GM23338 (cell line): ENCODE data around the gene DPYD. TPM values are rescaled to one million over a fixed set of nuclear protein-coding genes. Genes with fewer than 3 reads are reported as not detected.

Experiments used
- ATAC-seq: fragments of 200-7000 bp; cut with Tn5 transposase; 3 replicates; pipeline ENCODE4 v1.9.1; 2020
- DNase-seq: peaks from one replicate; pipeline ENCODE4 v3.0.0-alpha.2; 2015; ENCODE audit warnings: low spot score
- H2AFZ ChIP-seq: fragments of 200-600 bp; sonication (generic); 2 replicates; pipeline ENCODE4 v1.8.0; 2016; ENCODE audit warnings: antibody characterized with exemption, mild to moderate bottlenecking, moderate library complexity
- H3F3A ChIP-seq: fragments of 200-600 bp; sonication (generic); replicated peaks from 2 replicates; pipeline ENCODE4 v1.8.0; 2017; ENCODE audit warnings: antibody characterized with exemption, mixed run types, low read depth
- H3K27ac ChIP-seq: fragments of 200-600 bp; sonication (generic); 2 replicates; pipeline ENCODE4 v1.6.1; 2016; ENCODE audit warnings: low read depth
- H3K27me3 ChIP-seq: fragments of 200-600 bp; sonication (generic); 2 replicates; pipeline ENCODE4 v1.8.0; 2016; ENCODE audit warnings: mild to moderate bottlenecking, mixed run types, moderate library complexity; ENCODE audit not compliant: insufficient read depth
- H3K36me3 ChIP-seq: fragments of 200-600 bp; sonication (generic); 2 replicates; pipeline ENCODE4 v1.8.0; 2016; ENCODE audit warnings: mild to moderate bottlenecking; ENCODE audit not compliant: insufficient read depth
- H3K4me1 ChIP-seq: fragments of 200-600 bp; sonication (generic); 2 replicates; pipeline ENCODE4 v1.8.0; 2016; ENCODE audit warnings: mild to moderate bottlenecking, moderate library complexity; ENCODE audit not compliant: insufficient read depth
- H3K4me2 ChIP-seq: fragments of 200-600 bp; sonication (generic); 2 replicates; pipeline ENCODE4 v1.7.1; 2017; ENCODE audit warnings: mixed run types
- H3K4me3 ChIP-seq: fragments of 200-600 bp; sonication (generic); 2 replicates; pipeline ENCODE4 v1.6.1; 2016; ENCODE audit warnings: mixed run types
- H3K79me2 ChIP-seq: fragments of 200-600 bp; sonication (generic); replicated peaks from 2 replicates; pipeline ENCODE4 v1.8.0; 2017; ENCODE audit warnings: mild to moderate bottlenecking; ENCODE audit not compliant: insufficient read depth
- H3K9me2 ChIP-seq: fragments of 200-600 bp; sonication (generic); 2 replicates; pipeline ENCODE4 v1.8.0; 2017; ENCODE audit not compliant: insufficient read depth
- H4K20me1 ChIP-seq: fragments of 200-600 bp; sonication (generic); replicated peaks from 2 replicates; pipeline ENCODE4 v1.8.0; 2017; ENCODE audit warnings: mild to moderate bottlenecking; ENCODE audit not compliant: insufficient read depth
- H3K27ac Mint-ChIP-seq: 2 replicates; pipeline ENCODE4 v1.8.0; 2020; ENCODE audit warnings: inconsistent platforms, mild to moderate bottlenecking, moderate library complexity, mixed read lengths
- H3K27me3 Mint-ChIP-seq: 3 replicates; pipeline ENCODE4 v1.8.0; 2022; ENCODE audit warnings: low read depth, mild to moderate bottlenecking, moderate library complexity, mixed read lengths, inconsistent platforms; ENCODE audit not compliant: insufficient read depth, poor library complexity
- H3K36me3 Mint-ChIP-seq: 3 replicates; pipeline ENCODE4 v1.8.0; 2021; ENCODE audit warnings: low read depth, mild to moderate bottlenecking, inconsistent platforms, moderate library complexity, mixed read lengths
- H3K4me1 Mint-ChIP-seq: 3 replicates; pipeline ENCODE4 v1.8.0; 2020; ENCODE audit warnings: mild to moderate bottlenecking, inconsistent platforms, mixed read lengths
- H3K4me3 Mint-ChIP-seq: 3 replicates; pipeline ENCODE4 v1.8.0; 2021; ENCODE audit warnings: moderate library complexity, mild to moderate bottlenecking, inconsistent platforms, mixed read lengths
- H3K9me3 Mint-ChIP-seq: 3 replicates; pipeline ENCODE4 v1.8.0; 2020; ENCODE audit warnings: moderate library complexity, mild to moderate bottlenecking, inconsistent platforms, mixed read lengths
- CREB1 ChIP-seq: fragments of 250-450 bp; sonication (Bioruptor Pico); IDR thresholded peaks from 2 replicates; pipeline ENCODE4 v1.5.0; 2020; ENCODE audit warnings: low read depth, mild to moderate bottlenecking, moderate library complexity
- EZH2 ChIP-seq: fragments of 200-600 bp; sonication (generic); IDR thresholded peaks from one replicate; pipeline ENCODE4 v1.8.0; 2017; ENCODE audit warnings: antibody characterized with exemption, mild to moderate bottlenecking, low read depth; ENCODE audit not compliant: unreplicated experiment
- EZH2phosphoT487 ChIP-seq: fragments of 200-600 bp; sonication (generic); IDR thresholded peaks from one replicate; pipeline ENCODE4 v1.8.1; 2018; ENCODE audit warnings: antibody characterized with exemption; ENCODE audit not compliant: unreplicated experiment
- NANOG ChIP-seq: IDR thresholded peaks from 2 replicates; pipeline ENCODE4 v1.6.1; 2016; ENCODE audit warnings: antibody characterized with exemption, borderline replicate concordance
- POLR2AphosphoS5 ChIP-seq: IDR thresholded peaks from 2 replicates; pipeline ENCODE4 v1.6.1; 2016; ENCODE audit warnings: antibody characterized with exemption, low read depth
- STAT1 ChIP-seq: IDR thresholded peaks from one replicate; pipeline ENCODE4 v1.6.1; 2016; ENCODE audit warnings: antibody characterized with exemption; ENCODE audit not compliant: unreplicated experiment
- ZNF114 ChIP-seq: fragments of 250-450 bp; sonication (Bioruptor Pico); IDR thresholded peaks from 2 replicates; pipeline ENCODE4 v1.5.0; 2020; ENCODE audit warnings: mild to moderate bottlenecking, moderate library complexity
- ZNF331 ChIP-seq: fragments of 250-450 bp; sonication (Bioruptor Pico); IDR thresholded peaks from 2 replicates; pipeline ENCODE4 v1.5.0; 2020; ENCODE audit warnings: low read depth, mild to moderate bottlenecking, moderate library complexity
- polyA plus RNA-seq: library from polyadenylated mRNA; unstranded; fragments of >200 nt; fragmentation: Nextera tagmentation; extraction: Ambion mirVana; gene quantifications from 2 replicates; pipeline ENCODE4 v1.2.1, GENCODE V29; 2016
- total RNA-seq: library from RNA; depleted of rRNA; stranded (reverse); fragments of >200 nt; shearing (Covaris generic); gene quantifications from 2 replicates; pipeline ENCODE4 v1.2.3, GENCODE V29; 2014
- TF ChIP-seq, protein P1 (sequence below): IDR thresholded peaks from 2 replicates; pipeline ENCODE4 v1.6.1; 2016; ENCODE audit warnings: antibody characterized with exemption
- TF ChIP-seq, protein P2 (sequence below): fragments of 250-450 bp; sonication (Bioruptor Pico); IDR thresholded peaks from 2 replicates; pipeline ENCODE4 v1.5.0; 2020; ENCODE audit warnings: mild to moderate bottlenecking, moderate library complexity

Gene DPYD
- total and polyA plus RNA-seq, 2 experiments from 2014 or later = 0.50 to 1.6 TPM

DNA sequence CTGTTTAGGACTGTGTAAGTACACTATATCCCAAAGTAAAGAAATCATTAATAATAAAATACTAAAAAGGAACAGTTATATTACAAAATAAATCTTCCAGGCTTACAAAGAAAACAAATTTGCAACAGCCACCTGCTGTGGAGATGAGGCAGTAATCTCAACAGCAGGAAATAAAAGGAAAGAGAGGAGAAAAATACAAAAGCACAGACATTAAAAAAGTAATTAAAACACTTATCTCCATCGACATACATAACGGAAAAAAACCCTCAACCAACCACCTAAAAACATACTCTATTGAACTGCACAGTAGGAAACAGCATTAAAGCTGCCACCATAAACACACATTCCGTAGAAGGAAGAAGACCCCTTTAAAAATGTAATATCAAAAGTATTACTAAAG is 317.6 kb downstream of the DPYD start:
- Histone ChIP-seq H3F3A (no peaks in the 10 kb centered on the region), H3K27ac (no peak overlapping the region), H3K79me2 (no peaks in the 10 kb centered on the region), H4K20me1 (no peaks in the 10 kb centered on the region), H3K4me1 (no peaks in the 10 kb centered on the region), H2AFZ (no peak overlapping the region), H3K9me2 (no peaks in the 10 kb centered on the region), H3K36me3 (no peaks in the 10 kb centered on the region), H3K4me2 (no peak overlapping the region), H3K4me3 (no peak overlapping the region), H3K27me3 (no peaks in the 10 kb centered on the region)
- no peaks in the 10 kb centered on the region for H3K9me3 Mint-ChIP-seq
- H3K36me3 Mint-ChIP-seq = no peaks in the 10 kb centered on the region
- peaks cover 3% of the 10 kb centered on the region; the same call in 2 of the 3 replicates for H3K4me1 Mint-ChIP-seq
- H3K4me3 Mint-ChIP-seq = no peak overlapping the region
- DNase-seq (no peak), ATAC-seq (no peak)
- H3K27ac Mint-ChIP-seq = no peak overlapping the region; the same call in 1 of the 2 replicates
- TF ChIP-seq EZH2 = no peak
- TF ChIP-seq EZH2phosphoT487 = no peak
- TF ChIP-seq, protein P1, sequence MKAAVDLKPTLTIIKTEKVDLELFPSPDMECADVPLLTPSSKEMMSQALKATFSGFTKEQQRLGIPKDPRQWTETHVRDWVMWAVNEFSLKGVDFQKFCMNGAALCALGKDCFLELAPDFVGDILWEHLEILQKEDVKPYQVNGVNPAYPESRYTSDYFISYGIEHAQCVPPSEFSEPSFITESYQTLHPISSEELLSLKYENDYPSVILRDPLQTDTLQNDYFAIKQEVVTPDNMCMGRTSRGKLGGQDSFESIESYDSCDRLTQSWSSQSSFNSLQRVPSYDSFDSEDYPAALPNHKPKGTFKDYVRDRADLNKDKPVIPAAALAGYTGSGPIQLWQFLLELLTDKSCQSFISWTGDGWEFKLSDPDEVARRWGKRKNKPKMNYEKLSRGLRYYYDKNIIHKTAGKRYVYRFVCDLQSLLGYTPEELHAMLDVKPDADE = no peak
- TF ChIP-seq, protein P2, sequence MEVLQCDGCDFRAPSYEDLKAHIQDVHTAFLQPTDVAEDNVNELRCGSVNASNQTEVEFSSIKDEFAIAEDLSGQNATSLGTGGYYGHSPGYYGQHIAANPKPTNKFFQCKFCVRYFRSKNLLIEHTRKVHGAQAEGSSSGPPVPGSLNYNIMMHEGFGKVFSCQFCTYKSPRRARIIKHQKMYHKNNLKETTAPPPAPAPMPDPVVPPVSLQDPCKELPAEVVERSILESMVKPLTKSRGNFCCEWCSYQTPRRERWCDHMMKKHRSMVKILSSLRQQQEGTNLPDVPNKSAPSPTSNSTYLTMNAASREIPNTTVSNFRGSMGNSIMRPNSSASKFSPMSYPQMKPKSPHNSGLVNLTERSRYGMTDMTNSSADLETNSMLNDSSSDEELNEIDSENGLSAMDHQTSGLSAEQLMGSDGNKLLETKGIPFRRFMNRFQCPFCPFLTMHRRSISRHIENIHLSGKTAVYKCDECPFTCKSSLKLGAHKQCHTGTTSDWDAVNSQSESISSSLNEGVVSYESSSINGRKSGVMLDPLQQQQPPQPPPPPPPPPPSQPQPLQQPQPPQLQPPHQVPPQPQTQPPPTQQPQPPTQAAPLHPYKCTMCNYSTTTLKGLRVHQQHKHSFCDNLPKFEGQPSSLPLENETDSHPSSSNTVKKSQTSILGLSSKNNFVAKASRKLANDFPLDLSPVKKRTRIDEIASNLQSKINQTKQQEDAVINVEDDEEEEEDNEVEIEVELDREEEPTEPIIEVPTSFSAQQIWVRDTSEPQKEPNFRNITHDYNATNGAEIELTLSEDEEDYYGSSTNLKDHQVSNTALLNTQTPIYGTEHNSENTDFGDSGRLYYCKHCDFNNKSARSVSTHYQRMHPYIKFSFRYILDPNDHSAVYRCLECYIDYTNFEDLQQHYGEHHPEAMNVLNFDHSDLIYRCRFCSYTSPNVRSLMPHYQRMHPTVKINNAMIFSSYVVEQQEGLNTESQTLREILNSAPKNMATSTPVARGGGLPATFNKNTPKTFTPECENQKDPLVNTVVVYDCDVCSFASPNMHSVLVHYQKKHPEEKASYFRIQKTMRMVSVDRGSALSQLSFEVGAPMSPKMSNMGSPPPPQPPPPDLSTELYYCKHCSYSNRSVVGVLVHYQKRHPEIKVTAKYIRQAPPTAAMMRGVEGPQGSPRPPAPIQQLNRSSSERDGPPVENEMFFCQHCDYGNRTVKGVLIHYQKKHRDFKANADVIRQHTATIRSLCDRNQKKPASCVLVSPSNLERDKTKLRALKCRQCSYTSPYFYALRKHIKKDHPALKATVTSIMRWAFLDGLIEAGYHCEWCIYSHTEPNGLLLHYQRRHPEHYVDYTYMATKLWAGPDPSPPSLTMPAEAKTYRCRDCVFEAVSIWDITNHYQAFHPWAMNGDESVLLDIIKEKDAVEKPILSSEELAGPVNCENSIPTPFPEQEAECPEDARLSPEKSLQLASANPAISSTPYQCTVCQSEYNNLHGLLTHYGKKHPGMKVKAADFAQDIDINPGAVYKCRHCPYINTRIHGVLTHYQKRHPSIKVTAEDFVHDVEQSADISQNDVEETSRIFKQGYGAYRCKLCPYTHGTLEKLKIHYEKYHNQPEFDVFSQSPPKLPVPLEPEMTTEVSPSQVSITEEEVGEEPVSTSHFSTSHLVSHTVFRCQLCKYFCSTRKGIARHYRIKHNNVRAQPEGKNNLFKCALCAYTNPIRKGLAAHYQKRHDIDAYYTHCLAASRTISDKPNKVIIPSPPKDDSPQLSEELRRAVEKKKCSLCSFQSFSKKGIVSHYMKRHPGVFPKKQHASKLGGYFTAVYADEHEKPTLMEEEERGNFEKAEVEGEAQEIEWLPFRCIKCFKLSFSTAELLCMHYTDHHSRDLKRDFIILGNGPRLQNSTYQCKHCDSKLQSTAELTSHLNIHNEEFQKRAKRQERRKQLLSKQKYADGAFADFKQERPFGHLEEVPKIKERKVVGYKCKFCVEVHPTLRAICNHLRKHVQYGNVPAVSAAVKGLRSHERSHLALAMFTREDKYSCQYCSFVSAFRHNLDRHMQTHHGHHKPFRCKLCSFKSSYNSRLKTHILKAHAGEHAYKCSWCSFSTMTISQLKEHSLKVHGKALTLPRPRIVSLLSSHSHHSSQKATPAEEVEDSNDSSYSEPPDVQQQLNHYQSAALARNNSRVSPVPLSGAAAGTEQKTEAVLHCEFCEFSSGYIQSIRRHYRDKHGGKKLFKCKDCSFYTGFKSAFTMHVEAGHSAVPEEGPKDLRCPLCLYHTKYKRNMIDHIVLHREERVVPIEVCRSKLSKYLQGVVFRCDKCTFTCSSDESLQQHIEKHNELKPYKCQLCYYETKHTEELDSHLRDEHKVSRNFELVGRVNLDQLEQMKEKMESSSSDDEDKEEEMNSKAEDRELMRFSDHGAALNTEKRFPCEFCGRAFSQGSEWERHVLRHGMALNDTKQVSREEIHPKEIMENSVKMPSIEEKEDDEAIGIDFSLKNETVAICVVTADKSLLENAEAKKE (CRISPR knock-in tag) = no peak
- no peak for TF ChIP-seq ZNF114
- no peaks in the 10 kb centered on the region for H3K27me3 Mint-ChIP-seq

DNA sequence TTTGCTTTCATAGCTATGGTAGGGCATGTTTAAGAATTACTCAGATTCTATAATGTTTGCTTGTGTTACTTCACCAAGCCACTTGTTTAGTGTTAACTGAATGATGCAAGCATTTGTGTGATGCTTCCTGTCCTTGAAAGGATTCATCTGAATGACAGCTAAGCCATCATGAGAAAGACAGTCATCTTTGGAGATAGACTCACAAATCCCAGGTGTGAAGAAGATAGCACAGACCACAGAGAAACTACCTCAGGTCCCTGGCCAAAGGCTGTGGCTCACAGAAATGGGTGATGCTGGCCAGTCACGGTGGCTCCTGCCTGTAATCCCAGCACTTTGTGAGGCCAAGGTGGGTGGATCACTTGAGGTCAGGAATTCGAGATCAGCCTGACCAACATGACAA is 321.4 kb downstream of the DPYD start:
- Histone ChIP-seq H3K9me2 (no peaks in the 10 kb centered on the region), H3K27me3 (no peaks in the 10 kb centered on the region), H3K79me2 (no peaks in the 10 kb centered on the region), H4K20me1 (no peaks in the 10 kb centered on the region), H3F3A (no peaks in the 10 kb centered on the region), H3K4me3 (no peak overlapping the region), H2AFZ (peak overlapping the region; percentile 53; the same call in 1 of the 2 replicates), H3K4me1 (no peaks in the 10 kb centered on the region), H3K4me2 (no peak overlapping the region), H3K36me3 (no peaks in the 10 kb centered on the region), H3K27ac (no peak overlapping the region)
- no peak for DNase-seq
- peak; percentile 61 for ATAC-seq
- Mint-ChIP-seq H3K4me1 (peaks cover 3% of the 10 kb centered on the region; the same call in 2 of the 3 replicates), H3K4me3 (no peak overlapping the region), H3K9me3 (no peaks in the 10 kb centered on the region), H3K27me3 (no peaks in the 10 kb centered on the region), H3K36me3 (no peaks in the 10 kb centered on the region), H3K27ac (no peak overlapping the region)
- no peak for TF ChIP-seq CREB1 (CRISPR knock-in tag)
- no peak for TF ChIP-seq NANOG
- TF ChIP-seq EZH2 = no peak
- no peak for TF ChIP-seq ZNF114
- TF ChIP-seq, protein P1 = no peak
- no peak for TF ChIP-seq ZNF331 (CRISPR knock-in tag)
- TF ChIP-seq POLR2AphosphoS5 = no peak
- no peak for TF ChIP-seq STAT1
